Hepatocyte (in vitro differentiated cells): ENCODE data around the gene DIP2C. TPM values are rescaled to one million over a fixed set of nuclear protein-coding genes. Genes with fewer than 3 reads are reported as not detected.

Experiments
- DNase-seq: peaks from one replicate; pipeline ENCODE4 v3.0.0-alpha.2; 2016; ENCODE audit warnings: low spot score
- H2AFZ ChIP-seq: fragments of 200-600 bp; sonication (generic); 2 replicates; pipeline ENCODE4 v1.6.0; 2016; ENCODE audit warnings: antibody characterized with exemption, mild to moderate bottlenecking
- H3K27ac ChIP-seq: fragments of 200-600 bp; sonication (generic); 2 replicates; pipeline ENCODE4 v1.5.1; 2016; ENCODE audit warnings: mild to moderate bottlenecking
- H3K27me3 ChIP-seq: fragments of 200-600 bp; sonication (generic); 2 replicates; pipeline ENCODE4 v1.6.1; 2016
- H3K36me3 ChIP-seq: fragments of 200-600 bp; sonication (generic); replicated peaks from 2 replicates; pipeline ENCODE4 v1.5.1; 2016; ENCODE audit warnings: low read depth; ENCODE audit not compliant: insufficient read depth
- H3K4me1 ChIP-seq: fragments of 200-600 bp; sonication (generic); 2 replicates; pipeline ENCODE4 v1.5.1; 2016; ENCODE audit warnings: mild to moderate bottlenecking, moderate library complexity; ENCODE audit not compliant: insufficient read depth
- H3K4me2 ChIP-seq: fragments of 200-600 bp; sonication (generic); 2 replicates; pipeline ENCODE4 v1.6.0; 2016
- H3K4me3 ChIP-seq: fragments of 200-600 bp; sonication (generic); 2 replicates; pipeline ENCODE4 v1.5.1; 2016; ENCODE audit warnings: mild to moderate bottlenecking
- H3K79me2 ChIP-seq: fragments of 200-600 bp; sonication (generic); 2 replicates; pipeline ENCODE4 v1.6.0; 2017; ENCODE audit warnings: mild to moderate bottlenecking
- H3K9me2 ChIP-seq: fragments of 200-600 bp; sonication (generic); replicated peaks from 2 replicates; pipeline ENCODE4 v1.6.0; 2017; ENCODE audit warnings: mild to moderate bottlenecking; ENCODE audit not compliant: insufficient read depth
- H3K9me3 ChIP-seq: fragments of 200-600 bp; sonication (generic); 2 replicates; pipeline ENCODE4 v1.5.1; 2016; ENCODE audit warnings: low read depth, mild to moderate bottlenecking
- H4K20me1 ChIP-seq: fragments of 200-600 bp; sonication (generic); 2 replicates; pipeline ENCODE4 v1.6.0; 2016; ENCODE audit warnings: mild to moderate bottlenecking; ENCODE audit not compliant: insufficient read depth, poor library complexity, severe bottlenecking
- EZH2 ChIP-seq: fragments of 200-600 bp; sonication (generic); IDR thresholded peaks from 2 replicates; pipeline ENCODE4 v1.6.1; 2016; ENCODE audit warnings: antibody characterized with exemption, mild to moderate bottlenecking, borderline replicate concordance
- EZH2phosphoT487 ChIP-seq: fragments of 200-600 bp; sonication (generic); IDR thresholded peaks from one replicate; pipeline ENCODE4 v1.6.1; 2018; ENCODE audit warnings: antibody characterized with exemption, mild to moderate bottlenecking, low read depth, moderate library complexity; ENCODE audit not compliant: unreplicated experiment, severe bottlenecking
- WGBS: methylation state at CpG from one replicate; pipeline ENCODE4 v1.1.6; 2016; ENCODE audit warnings: low lambda C conversion rate; ENCODE audit errors: missing lambda C conversion rate; 5-methylcytosine and 5-hydroxymethylcytosine counted together
- polyA plus RNA-seq: library from polyadenylated mRNA; unstranded; fragments of >200 nt; fragmentation: Nextera tagmentation; extraction: Ambion mirVana; gene quantifications from 2 replicates; pipeline ENCODE4 v1.2.1, GENCODE V29; 2016
- total RNA-seq: library from RNA; depleted of rRNA; stranded (reverse); fragments of >200 nt; gene quantifications from 2 replicates; pipeline ENCODE4 v1.2.3, GENCODE V29; 2014
- TF ChIP-seq, protein P1 (sequence below): fragments of 200-600 bp; sonication (generic); IDR thresholded peaks from 2 replicates; pipeline ENCODE4 v1.5.1; 2016; ENCODE audit warnings: antibody characterized with exemption, mild to moderate bottlenecking; ENCODE audit not compliant: poor library complexity

DIP2C gene
- total and polyA plus RNA-seq, 2 experiments from 2014 or later: 11.1 to 12.8 TPM

DNA sequence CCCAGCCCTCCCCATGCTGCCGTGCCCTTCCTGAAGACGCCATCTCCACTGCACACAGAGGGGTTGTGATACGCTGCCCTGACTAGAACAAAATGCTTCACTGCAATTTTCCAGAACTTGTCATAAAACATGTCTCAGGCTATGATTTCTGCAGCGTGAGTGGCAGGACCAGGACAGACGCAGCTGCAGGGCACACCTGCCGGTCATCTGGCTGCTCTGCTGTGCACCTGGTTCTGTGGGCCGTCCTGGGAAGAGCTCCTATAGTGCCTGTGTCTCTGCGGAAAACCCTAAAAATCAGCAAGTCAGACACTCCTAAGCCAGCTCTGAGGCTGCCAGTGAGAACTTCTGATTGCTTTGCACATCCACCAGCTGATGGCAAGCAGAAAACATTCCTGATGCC lies 39.7 kb upstream of the DIP2C start:
- TF ChIP-seq EZH2phosphoT487: no peak
- TF ChIP-seq EZH2: no peak
- TF ChIP-seq, protein P1, sequence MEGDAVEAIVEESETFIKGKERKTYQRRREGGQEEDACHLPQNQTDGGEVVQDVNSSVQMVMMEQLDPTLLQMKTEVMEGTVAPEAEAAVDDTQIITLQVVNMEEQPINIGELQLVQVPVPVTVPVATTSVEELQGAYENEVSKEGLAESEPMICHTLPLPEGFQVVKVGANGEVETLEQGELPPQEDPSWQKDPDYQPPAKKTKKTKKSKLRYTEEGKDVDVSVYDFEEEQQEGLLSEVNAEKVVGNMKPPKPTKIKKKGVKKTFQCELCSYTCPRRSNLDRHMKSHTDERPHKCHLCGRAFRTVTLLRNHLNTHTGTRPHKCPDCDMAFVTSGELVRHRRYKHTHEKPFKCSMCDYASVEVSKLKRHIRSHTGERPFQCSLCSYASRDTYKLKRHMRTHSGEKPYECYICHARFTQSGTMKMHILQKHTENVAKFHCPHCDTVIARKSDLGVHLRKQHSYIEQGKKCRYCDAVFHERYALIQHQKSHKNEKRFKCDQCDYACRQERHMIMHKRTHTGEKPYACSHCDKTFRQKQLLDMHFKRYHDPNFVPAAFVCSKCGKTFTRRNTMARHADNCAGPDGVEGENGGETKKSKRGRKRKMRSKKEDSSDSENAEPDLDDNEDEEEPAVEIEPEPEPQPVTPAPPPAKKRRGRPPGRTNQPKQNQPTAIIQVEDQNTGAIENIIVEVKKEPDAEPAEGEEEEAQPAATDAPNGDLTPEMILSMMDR: no peak
- Histone ChIP-seq H3K4me3 (no peak overlapping the region), H4K20me1 (no peaks in the 10 kb centered on the region), H3K4me2 (no peak overlapping the region), H3K79me2 (no peaks in the 10 kb centered on the region), H2AFZ (no peak overlapping the region), H3K27ac (no peak overlapping the region), H3K9me3 (no peaks in the 10 kb centered on the region), H3K4me1 (no peaks in the 10 kb centered on the region), H3K36me3 (no peaks in the 10 kb centered on the region), H3K27me3 (peaks cover 5% of the 10 kb centered on the region), H3K9me2 (no peaks in the 10 kb centered on the region)
- WGBS: 82% methylated on average over 8 of the region's 8 CpGs
- DNase-seq: no peak

DNA sequence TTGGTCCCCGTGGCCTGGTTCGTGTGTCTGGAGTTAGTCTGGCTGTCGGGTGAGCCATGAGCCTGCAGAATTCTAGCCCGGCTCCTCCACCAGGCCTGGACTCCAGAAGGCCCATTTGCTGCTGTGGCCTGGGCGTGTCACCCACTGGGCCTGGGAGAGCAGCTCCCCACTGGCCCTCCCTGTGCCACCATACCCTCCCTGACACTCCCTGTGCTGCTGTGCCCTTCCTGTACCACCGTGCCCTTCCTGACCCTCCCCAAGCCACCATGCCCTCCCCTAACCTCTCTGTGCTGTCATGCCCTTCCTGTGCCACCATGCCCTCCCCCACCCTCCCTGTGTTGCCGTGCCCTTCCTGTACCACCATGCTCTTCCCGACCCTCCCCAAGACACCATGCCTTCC lies 39.1 kb upstream of the DIP2C start:
- Histone ChIP-seq H3K9me3 (no peaks in the 10 kb centered on the region), H3K36me3 (no peaks in the 10 kb centered on the region), H3K4me3 (no peak overlapping the region), H4K20me1 (no peaks in the 10 kb centered on the region), H3K9me2 (no peaks in the 10 kb centered on the region), H2AFZ (no peak overlapping the region), H3K27ac (no peak overlapping the region), H3K27me3 (peaks cover 5% of the 10 kb centered on the region), H3K79me2 (no peaks in the 10 kb centered on the region), H3K4me2 (no peak overlapping the region), H3K4me1 (no peaks in the 10 kb centered on the region)
- no peak for DNase-seq
- WGBS: 86% methylated on average over 7 of the region's 8 CpGs
- TF ChIP-seq EZH2phosphoT487: no peak
- TF ChIP-seq, protein P1: no peak
- TF ChIP-seq EZH2: no peak

DNA sequence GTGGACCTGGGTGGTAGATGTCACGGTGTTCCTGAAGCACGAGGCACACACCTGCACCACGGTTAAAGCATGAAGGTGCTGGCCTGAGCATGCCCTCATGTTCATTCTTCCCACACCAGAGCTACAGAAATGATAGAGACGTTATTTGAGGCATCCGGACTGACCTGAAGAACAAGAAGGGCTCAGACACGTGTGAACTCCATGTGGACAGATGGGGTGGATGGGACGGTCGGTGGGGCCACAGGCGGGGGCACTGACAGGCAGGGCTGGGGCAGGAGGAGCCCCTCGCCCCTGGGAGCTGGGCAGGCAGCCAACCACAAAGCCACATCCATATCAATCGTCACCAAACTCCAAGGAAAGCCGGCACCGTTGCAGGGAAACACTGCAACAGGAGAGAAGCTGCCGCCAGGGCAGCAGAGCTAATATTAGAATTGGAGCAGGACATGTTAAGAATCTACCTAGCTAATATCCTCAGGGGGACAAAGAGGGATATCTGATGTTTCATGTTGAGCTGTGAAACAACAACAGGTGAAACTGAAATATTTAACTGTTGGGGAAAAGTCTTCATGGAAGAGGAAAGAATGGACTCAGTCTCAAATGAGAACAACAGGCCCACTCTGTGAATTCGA lies 37.8 kb upstream of the DIP2C start:
- Histone ChIP-seq H3K4me1 (no peaks in the 10 kb centered on the region), H3K9me2 (no peaks in the 10 kb centered on the region), H3K79me2 (no peaks in the 10 kb centered on the region), H3K4me3 (no peak overlapping the region), H2AFZ (no peak overlapping the region), H3K27ac (no peak overlapping the region), H4K20me1 (no peaks in the 10 kb centered on the region), H3K36me3 (no peaks in the 10 kb centered on the region), H3K4me2 (no peak overlapping the region), H3K9me3 (no peaks in the 10 kb centered on the region), H3K27me3 (no peaks in the 10 kb centered on the region)
- DNase-seq: no peak
- no peak for TF ChIP-seq EZH2
- TF ChIP-seq, protein P1: no peak
- TF ChIP-seq EZH2phosphoT487: no peak
- 79% methylated on average over 15 of the region's 15 CpGs for WGBS
